ENCODE data around the gene BFSP2.

GRCh38 chr3:133388696-133389395 is 11.0 kb upstream of the BFSP2 start:
- TF ChIP-seq EZH2phosphoT487 (IDR thresholded peaks at IDR 0.05; ENCODE audit: low read depth) = no peak
- TF ChIP-seq CTCF (IDR thresholded peaks at IDR 0.05; ENCODE audit: low read depth, low read length) = no peak

All from OCI-LY3 (cell line).